ENCODE measurements around the gene CGREF1. TPM values are rescaled to one million over a fixed set of nuclear protein-coding genes. Genes with fewer than 3 reads are reported as not detected.

Gene CGREF1
- total RNA-seq, 1 experiment from 2014 or later, result 18.7 TPM

- BruUV-seq (replicated peaks), result no TSS peak
- Histone ChIP-seq H3K4me1 (ENCODE audit: insufficient read depth, low read length) (peaks cover 14% of the 10 kb centered on the region; the same call in 1 of the 2 replicates), H3F3A (ENCODE audit: low read length, unreplicated experiment) (no peaks in the 10 kb centered on the region), H3K4me2 (ENCODE audit: low read length) (peak overlapping the region; percentile 98), H3K9ac (ENCODE audit: low read length) (no peak overlapping the region), H4K20me1 (ENCODE audit: low read length) (no peaks in the 10 kb centered on the region), H3K36me3 (ENCODE audit: low read depth, low read length) (no peaks in the 10 kb centered on the region), H3K79me2 (ENCODE audit: low read length) (no peaks in the 10 kb centered on the region), H3K27me3 (ENCODE audit: low read length) (no peaks in the 10 kb centered on the region), H3K4me3 (ENCODE audit: low read length) (no peak overlapping the region; the same call in 1 of the 2 replicates), H3K9me2 (replicated peaks; ENCODE audit: low read length) (no peaks in the 10 kb centered on the region), H3K9me3 (ENCODE audit: low read length) (no peaks in the 10 kb centered on the region), H2AFZ (ENCODE audit: low read length) (no peak overlapping the region), H3K27ac (ENCODE audit: low read length) (no peak overlapping the region)
- TF ChIP-seq EZH2phosphoT487 (IDR thresholded peaks at IDR 0.05; ENCODE audit: borderline replicate concordance, low read length), result no peak
- TF ChIP-seq, protein P1, sequence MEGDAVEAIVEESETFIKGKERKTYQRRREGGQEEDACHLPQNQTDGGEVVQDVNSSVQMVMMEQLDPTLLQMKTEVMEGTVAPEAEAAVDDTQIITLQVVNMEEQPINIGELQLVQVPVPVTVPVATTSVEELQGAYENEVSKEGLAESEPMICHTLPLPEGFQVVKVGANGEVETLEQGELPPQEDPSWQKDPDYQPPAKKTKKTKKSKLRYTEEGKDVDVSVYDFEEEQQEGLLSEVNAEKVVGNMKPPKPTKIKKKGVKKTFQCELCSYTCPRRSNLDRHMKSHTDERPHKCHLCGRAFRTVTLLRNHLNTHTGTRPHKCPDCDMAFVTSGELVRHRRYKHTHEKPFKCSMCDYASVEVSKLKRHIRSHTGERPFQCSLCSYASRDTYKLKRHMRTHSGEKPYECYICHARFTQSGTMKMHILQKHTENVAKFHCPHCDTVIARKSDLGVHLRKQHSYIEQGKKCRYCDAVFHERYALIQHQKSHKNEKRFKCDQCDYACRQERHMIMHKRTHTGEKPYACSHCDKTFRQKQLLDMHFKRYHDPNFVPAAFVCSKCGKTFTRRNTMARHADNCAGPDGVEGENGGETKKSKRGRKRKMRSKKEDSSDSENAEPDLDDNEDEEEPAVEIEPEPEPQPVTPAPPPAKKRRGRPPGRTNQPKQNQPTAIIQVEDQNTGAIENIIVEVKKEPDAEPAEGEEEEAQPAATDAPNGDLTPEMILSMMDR (conservative IDR thresholded peaks at IDR 0.05; ENCODE audit: low read depth, low read length), result no peak
- TF ChIP-seq EZH2 (IDR thresholded peaks at IDR 0.05; ENCODE audit: low read length, unreplicated experiment), result no peak
- ATAC-seq (no peak), DNase-seq (no peak)
- ChIA-PET CTCF (interaction anchor here (0.6 to 1.3 kb wide), 3 partner anchors 9 to 126 kb away, joined by 3 to 6 read pairs (median 4); no protein-coding TSS in a partner anchor), POLR2A (ENCODE audit: unreplicated experiment) (interaction anchor here (0.7 kb wide), 1 partner anchor 206 kb away, joined by 39 read pairs; no protein-coding TSS in a partner anchor)
- intact Hi-C loops (cut with micrococcal nuclease), result no loop called here
Measured at GRCh38 chr2:27087823-27088410, 31.0 kb downstream of the CGREF1 start.

DNA sequence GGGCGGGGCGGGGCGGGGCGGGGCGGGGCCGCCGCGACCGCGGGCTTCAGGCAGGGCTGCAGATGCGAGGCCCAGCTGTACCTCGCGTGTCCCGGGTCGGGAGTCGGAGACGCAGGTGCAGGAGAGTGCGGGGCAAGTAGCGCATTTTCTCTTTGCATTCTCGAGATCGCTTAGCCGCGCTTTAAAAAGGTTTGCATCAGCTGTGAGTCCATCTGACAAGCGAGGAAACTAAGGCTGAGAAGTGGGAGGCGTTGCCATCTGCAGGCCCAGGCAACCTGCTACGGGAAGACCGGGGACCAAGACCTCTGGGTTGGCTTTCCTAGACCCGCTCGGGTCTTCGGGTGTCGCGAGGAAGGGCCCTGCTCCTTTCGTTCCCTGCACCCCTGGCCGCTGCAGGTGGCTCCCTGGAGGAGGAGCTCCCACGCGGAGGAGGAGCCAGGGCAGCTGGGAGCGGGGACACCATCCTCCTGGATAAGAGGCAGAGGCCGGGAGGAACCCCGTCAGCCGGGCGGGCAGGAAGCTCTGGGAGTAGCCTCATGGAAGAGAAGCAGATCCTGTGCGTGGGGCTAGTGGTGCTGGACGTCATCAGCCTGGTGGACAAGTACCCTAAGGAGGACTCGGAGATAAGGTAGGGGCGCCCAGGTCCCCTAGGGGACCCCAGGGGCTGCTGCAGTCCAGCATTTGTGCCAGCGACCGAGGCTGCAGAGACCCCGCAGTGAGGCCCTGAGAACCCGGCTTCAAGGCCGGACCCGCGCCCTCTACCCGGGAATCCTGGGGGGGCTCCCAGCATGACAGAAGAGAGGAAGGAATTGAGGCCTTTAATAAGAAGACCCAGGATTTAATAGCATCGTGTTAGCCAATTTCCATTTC lies 32.0 kb downstream of the CGREF1 start, which contains the start of gene KHK:
Gene KHK, plus strand, starts transcription at position 49 of the 870 bp plus-strand sequence. Its CDS starts 488 bp downstream, at position 537.
- no peak within 1 kb of the TSS; the same call in 1 of the 2 replicates for H3K27ac ChIP-seq (ENCODE audit: low read length)
- DNase-seq, result peak; percentile 44
- TF ChIP-seq EZH2phosphoT487 (IDR thresholded peaks at IDR 0.05; ENCODE audit: borderline replicate concordance, low read length), result no peak
- no peak for TF ChIP-seq EZH2 (IDR thresholded peaks at IDR 0.05; ENCODE audit: low read length, unreplicated experiment)
- TF ChIP-seq, protein P1 (conservative IDR thresholded peaks at IDR 0.05; ENCODE audit: low read depth, low read length), result no peak
- ChIA-PET CTCF (interaction anchor here (0.5 to 1.3 kb wide), 3 partner anchors 105 to 206 kb away, joined by 4 to 6 read pairs (median 4); no protein-coding TSS in a partner anchor), POLR2A (ENCODE audit: unreplicated experiment) (interaction anchor here (0.6 to 0.7 kb wide), 3 partner anchors 123 to 217 kb away, joined by 3 to 39 read pairs (median 8); no protein-coding TSS in a partner anchor)
- H2AFZ ChIP-seq (ENCODE audit: low read length), result peak within 1 kb of the TSS; percentile 98
- TSS peak; percentile 63 for BruUV-seq (replicated peaks)
- intact Hi-C loops (cut with micrococcal nuclease), result loop anchor here (1.0 kb wide), 1 partner anchor 55 kb away; the partner anchor contains the start of gene TMEM214
- peaks cover 14% of the 10 kb centered on the region; the same call in 1 of the 2 replicates for H3K4me1 ChIP-seq (ENCODE audit: insufficient read depth, low read length)
- peak within 1 kb of the TSS; percentile 86 for H3K4me3 ChIP-seq (ENCODE audit: low read length)
- H3K79me2 ChIP-seq (ENCODE audit: low read length), result no peaks in the 10 kb centered on the region
- peak within 1 kb of the TSS; percentile 98 for H3K4me2 ChIP-seq (ENCODE audit: low read length)
- H3K9me3 ChIP-seq (ENCODE audit: low read length), result no peaks in the 10 kb centered on the region
- no peaks in the 10 kb centered on the region for H3K9me2 ChIP-seq (replicated peaks; ENCODE audit: low read length)
- no peaks in the 10 kb centered on the region for H4K20me1 ChIP-seq (ENCODE audit: low read length)
- H3K36me3 ChIP-seq (ENCODE audit: low read depth, low read length), result no peaks in the 10 kb centered on the region
- no peaks in the 10 kb centered on the region for H3K27me3 ChIP-seq (ENCODE audit: low read length)
- H3K9ac ChIP-seq (ENCODE audit: low read length), result peak within 1 kb of the TSS; percentile 80
- no peaks in the 10 kb centered on the region for H3F3A ChIP-seq (ENCODE audit: low read length, unreplicated experiment)
- ATAC-seq, result peak; percentile 47

All from PC-3 (cell line).